Activated naive CD8-positive, alpha-beta T cell treated with anti-CD3 and anti-CD28 coated beads, Interleukin-2, amount 50 U/mL, for 24 hours (primary cell): Measurements from ENCODE around the gene ADGRA3.

Source experiments
- ATAC-seq: fragments of 150-1000 bp; cut with Tn5 transposase; one replicate; pipeline ENCODE4 v1.10.0; 2021
- DNase-seq: peaks from one replicate; pipeline ENCODE4 v3.0.0; 2021
- H3K27ac Mint-ChIP-seq: one replicate; pipeline ENCODE4 v1.8.0; 2021; ENCODE audit warnings: mild to moderate bottlenecking, mixed read lengths
- H3K27me3 Mint-ChIP-seq: one replicate; pipeline ENCODE4 v1.8.0; 2021; ENCODE audit warnings: mixed read lengths
- H3K36me3 Mint-ChIP-seq: one replicate; pipeline ENCODE4 v1.8.0; 2021; ENCODE audit warnings: low read depth, mixed read lengths
- H3K4me1 Mint-ChIP-seq: one replicate; pipeline ENCODE4 v1.8.0; 2021; ENCODE audit warnings: mixed read lengths
- H3K4me3 Mint-ChIP-seq: one replicate; pipeline ENCODE4 v1.8.0; 2021; ENCODE audit warnings: mild to moderate bottlenecking, moderate library complexity, mixed read lengths
- H3K9me3 Mint-ChIP-seq: one replicate; pipeline ENCODE4 v1.8.0; 2021; ENCODE audit warnings: mixed read lengths

The ADGRA3 gene

GRCh38 chr4:22356987-22357596 is 158.8 kb downstream of the ADGRA3 start:
- Mint-ChIP-seq H3K27me3 (peaks cover 3% of the 10 kb centered on the region), H3K9me3 (peaks cover 5% of the 10 kb centered on the region), H3K4me1 (no peaks in the 10 kb centered on the region), H3K27ac (no peak overlapping the region), H3K36me3 (no peaks in the 10 kb centered on the region), H3K4me3 (no peak overlapping the region)
- no peak for ATAC-seq
- no peak for DNase-seq

- H3K27ac Mint-ChIP-seq: no peak overlapping the region
- no peaks in the 10 kb centered on the region for H3K36me3 Mint-ChIP-seq
- no peaks in the 10 kb centered on the region for H3K27me3 Mint-ChIP-seq
- no peak for ATAC-seq
- peaks cover 5% of the 10 kb centered on the region for H3K9me3 Mint-ChIP-seq
- no peak for DNase-seq
- H3K4me1 Mint-ChIP-seq: no peaks in the 10 kb centered on the region
- no peak overlapping the region for H3K4me3 Mint-ChIP-seq
Measured at GRCh38 chr4:22348410-22348809, 167.5 kb downstream of the ADGRA3 start.

- H3K36me3 Mint-ChIP-seq: no peaks in the 10 kb centered on the region
- H3K4me1 Mint-ChIP-seq: no peaks in the 10 kb centered on the region
- H3K27ac Mint-ChIP-seq: no peak overlapping the region
- no peaks in the 10 kb centered on the region for H3K9me3 Mint-ChIP-seq
- no peak overlapping the region for H3K4me3 Mint-ChIP-seq
- H3K27me3 Mint-ChIP-seq: no peaks in the 10 kb centered on the region
- ATAC-seq: no peak
- DNase-seq: no peak
Measured at GRCh38 chr4:22345678-22346077, 170.2 kb downstream of the ADGRA3 start.

GRCh38 chr4:22345055-22345454 is 170.8 kb downstream of the ADGRA3 start:
- Mint-ChIP-seq H3K27ac (no peak overlapping the region), H3K27me3 (no peaks in the 10 kb centered on the region), H3K9me3 (no peaks in the 10 kb centered on the region), H3K4me1 (no peaks in the 10 kb centered on the region), H3K36me3 (no peaks in the 10 kb centered on the region), H3K4me3 (no peak overlapping the region)
- ATAC-seq (no peak), DNase-seq (no peak)

- H3K4me1 Mint-ChIP-seq: no peaks in the 10 kb centered on the region
- ATAC-seq (no peak), DNase-seq (no peak)
- no peak overlapping the region for H3K27ac Mint-ChIP-seq
- no peaks in the 10 kb centered on the region for H3K9me3 Mint-ChIP-seq
- no peaks in the 10 kb centered on the region for H3K36me3 Mint-ChIP-seq
- no peaks in the 10 kb centered on the region for H3K27me3 Mint-ChIP-seq
- H3K4me3 Mint-ChIP-seq: no peak overlapping the region
Measured at GRCh38 chr4:22343606-22344005, 172.3 kb downstream of the ADGRA3 start.

GRCh38 chr4:22339491-22339890 is 176.4 kb downstream of the ADGRA3 start:
- Mint-ChIP-seq H3K36me3 (no peaks in the 10 kb centered on the region), H3K4me1 (no peaks in the 10 kb centered on the region), H3K27me3 (no peaks in the 10 kb centered on the region), H3K4me3 (no peak overlapping the region), H3K9me3 (no peaks in the 10 kb centered on the region), H3K27ac (no peak overlapping the region)
- DNase-seq: no peak
- no peak for ATAC-seq

GRCh38 chr4:22338796-22339195 is 177.1 kb downstream of the ADGRA3 start:
- no peaks in the 10 kb centered on the region for H3K36me3 Mint-ChIP-seq
- H3K9me3 Mint-ChIP-seq: no peaks in the 10 kb centered on the region
- ATAC-seq (no peak), DNase-seq (no peak)
- H3K4me3 Mint-ChIP-seq: no peak overlapping the region
- H3K27me3 Mint-ChIP-seq: no peaks in the 10 kb centered on the region
- H3K4me1 Mint-ChIP-seq: no peaks in the 10 kb centered on the region
- no peak overlapping the region for H3K27ac Mint-ChIP-seq
